ENCODE measurements around the gene CDH23.

Gene CDH23

GRCh38 chr10:71731791-71732190, 335.1 kb downstream of the CDH23 start:
- Histone ChIP-seq H2AFZ (no peak overlapping the region), H3K9me3 (ENCODE audit: control insufficient read depth, low read length) (no peaks in the 10 kb centered on the region), H3K79me2 (no peaks in the 10 kb centered on the region), H3K4me2 (ENCODE audit: low read length) (no peak overlapping the region), H3K9ac (no peak overlapping the region), H3K27ac (no peak overlapping the region), H3K27me3 (ENCODE audit: control insufficient read depth, insufficient read depth, low read length) (no peaks in the 10 kb centered on the region), H3K4me3 (ENCODE audit: low read depth, low read length) (no peak overlapping the region), H3K4me1 (peaks cover 13% of the 10 kb centered on the region), H3K36me3 (ENCODE audit: control insufficient read depth, insufficient read depth, low read length) (no peaks in the 10 kb centered on the region)
- no peak for TF ChIP-seq CTCF (IDR thresholded peaks at IDR 0.05)

GRCh38 chr10:71734797-71735196, 338.1 kb downstream of the CDH23 start:
- Histone ChIP-seq H3K4me2 (ENCODE audit: low read length) (no peak overlapping the region), H2AFZ (no peak overlapping the region), H3K9me3 (ENCODE audit: control insufficient read depth, low read length) (no peaks in the 10 kb centered on the region), H3K4me1 (no peaks in the 10 kb centered on the region), H3K9ac (no peak overlapping the region), H3K36me3 (ENCODE audit: control insufficient read depth, insufficient read depth, low read length) (no peaks in the 10 kb centered on the region), H3K4me3 (ENCODE audit: low read depth, low read length) (no peak overlapping the region), H3K79me2 (no peaks in the 10 kb centered on the region), H3K27me3 (ENCODE audit: control insufficient read depth, insufficient read depth, low read length) (no peaks in the 10 kb centered on the region), H3K27ac (no peak overlapping the region)
- TF ChIP-seq CTCF (IDR thresholded peaks at IDR 0.05) = no peak

- no peak overlapping the region for H3K4me2 ChIP-seq (ENCODE audit: low read length)
Measured at GRCh38 chr10:71735709-71736569, 339.2 kb downstream of the CDH23 start.

GRCh38 chr10:71736570-71736952, 339.8 kb downstream of the CDH23 start:
- Histone ChIP-seq H3K9me3 (ENCODE audit: control insufficient read depth, low read length) (no peaks in the 10 kb centered on the region), H2AFZ (no peak overlapping the region), H3K79me2 (no peaks in the 10 kb centered on the region), H3K4me2 (ENCODE audit: low read length) (no peak overlapping the region), H3K4me3 (ENCODE audit: low read depth, low read length) (no peak overlapping the region), H3K27me3 (ENCODE audit: control insufficient read depth, insufficient read depth, low read length) (no peaks in the 10 kb centered on the region), H3K27ac (no peak overlapping the region), H3K4me1 (no peaks in the 10 kb centered on the region), H3K9ac (no peak overlapping the region), H3K36me3 (ENCODE audit: control insufficient read depth, insufficient read depth, low read length) (no peaks in the 10 kb centered on the region)
- TF ChIP-seq CTCF (IDR thresholded peaks at IDR 0.05) = no peak

More at GRCh38 chr10:71735709-71736569, 339.2 kb downstream of the CDH23 start:
- no peak overlapping the region for H3K4me3 ChIP-seq (ENCODE audit: low read depth, low read length)
- no peaks in the 10 kb centered on the region for H3K79me2 ChIP-seq
- no peaks in the 10 kb centered on the region for H3K4me1 ChIP-seq
- no peaks in the 10 kb centered on the region for H3K36me3 ChIP-seq (ENCODE audit: control insufficient read depth, insufficient read depth, low read length)
- no peak for TF ChIP-seq CTCF (IDR thresholded peaks at IDR 0.05)
- H3K9me3 ChIP-seq (ENCODE audit: control insufficient read depth, low read length) = no peaks in the 10 kb centered on the region
- H2AFZ ChIP-seq = no peak overlapping the region
- no peak overlapping the region for H3K27ac ChIP-seq
- no peak overlapping the region for H3K9ac ChIP-seq
- H3K27me3 ChIP-seq (ENCODE audit: control insufficient read depth, insufficient read depth, low read length) = no peaks in the 10 kb centered on the region
